Erythroblast (primary cell): ENCODE data around the gene ATP8B1.

ENCODE experiments used
- GATA1 ChIP-seq: IDR thresholded peaks from 2 replicates; pipeline ENCODE4 v1.6.1; 2011; ENCODE audit warnings: low read depth, mild to moderate bottlenecking, control low read depth, low read length, moderate library complexity
- POLR2A ChIP-seq: IDR thresholded peaks from 2 replicates; pipeline ENCODE4 v1.6.1; 2011; ENCODE audit warnings: mild to moderate bottlenecking, low read length

DNA sequence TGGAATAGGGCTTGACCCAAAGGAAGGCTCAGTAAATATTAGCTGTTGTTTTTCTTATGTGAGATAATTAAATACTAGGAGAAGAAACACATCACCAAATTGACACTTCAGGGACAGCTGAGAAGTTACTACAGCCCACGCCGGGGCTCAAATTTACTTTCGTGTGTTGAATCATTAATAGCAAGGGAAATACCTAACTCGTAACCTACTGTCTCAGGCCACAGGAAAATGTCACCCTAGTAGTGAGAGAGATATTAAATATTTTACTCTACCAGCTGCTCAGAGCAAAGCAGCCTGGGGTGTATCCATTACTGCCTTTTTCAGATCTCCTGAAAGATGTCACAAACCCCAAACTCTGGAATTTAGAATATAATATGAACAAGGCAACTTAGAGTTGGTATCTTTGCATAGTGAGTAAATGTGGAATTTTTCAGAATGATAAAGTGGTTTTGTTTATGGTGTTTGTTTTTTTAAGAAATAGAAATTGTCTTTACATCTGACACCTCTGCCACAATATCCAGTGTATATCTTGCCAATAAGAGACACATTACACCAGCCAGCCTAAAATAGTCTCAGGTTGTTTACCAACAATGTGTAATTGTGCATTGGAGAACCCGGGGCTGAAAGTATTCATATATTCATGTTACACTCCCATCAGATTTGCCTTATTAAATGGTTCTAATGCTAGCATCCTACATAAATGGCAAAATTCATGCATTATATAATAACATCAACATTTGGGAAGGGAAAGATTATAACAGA lies 48.4 kb downstream of the ATP8B1 start:
- TF ChIP-seq POLR2A, result no peak
- TF ChIP-seq GATA1, result no peak
